Measurements from ENCODE around the gene CXADR.

DNA sequence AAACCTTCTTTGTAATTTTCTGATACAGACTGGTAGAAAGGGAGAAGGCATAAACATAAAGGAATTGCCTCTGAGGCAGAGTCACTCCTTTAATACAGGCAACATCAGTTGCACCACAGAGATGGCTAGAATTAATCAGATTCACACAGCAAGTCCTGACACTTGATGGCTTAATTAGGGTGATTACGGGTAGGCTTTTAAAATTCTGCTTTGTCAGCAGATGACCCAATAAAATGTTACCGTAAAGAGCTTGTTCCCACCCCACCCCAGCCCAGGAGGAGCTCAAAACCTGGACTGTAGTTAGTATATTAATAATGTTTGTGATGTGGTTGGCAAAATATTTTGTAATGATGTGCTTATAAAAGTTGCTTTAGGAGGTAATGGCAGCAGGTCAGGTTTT, 109.2 kb downstream of the CXADR start:
- no peak for TF ChIP-seq POLR2AphosphoS5 (IDR thresholded peaks at IDR 0.05; ENCODE audit: low read depth, low read length)
- TF ChIP-seq, protein P1, sequence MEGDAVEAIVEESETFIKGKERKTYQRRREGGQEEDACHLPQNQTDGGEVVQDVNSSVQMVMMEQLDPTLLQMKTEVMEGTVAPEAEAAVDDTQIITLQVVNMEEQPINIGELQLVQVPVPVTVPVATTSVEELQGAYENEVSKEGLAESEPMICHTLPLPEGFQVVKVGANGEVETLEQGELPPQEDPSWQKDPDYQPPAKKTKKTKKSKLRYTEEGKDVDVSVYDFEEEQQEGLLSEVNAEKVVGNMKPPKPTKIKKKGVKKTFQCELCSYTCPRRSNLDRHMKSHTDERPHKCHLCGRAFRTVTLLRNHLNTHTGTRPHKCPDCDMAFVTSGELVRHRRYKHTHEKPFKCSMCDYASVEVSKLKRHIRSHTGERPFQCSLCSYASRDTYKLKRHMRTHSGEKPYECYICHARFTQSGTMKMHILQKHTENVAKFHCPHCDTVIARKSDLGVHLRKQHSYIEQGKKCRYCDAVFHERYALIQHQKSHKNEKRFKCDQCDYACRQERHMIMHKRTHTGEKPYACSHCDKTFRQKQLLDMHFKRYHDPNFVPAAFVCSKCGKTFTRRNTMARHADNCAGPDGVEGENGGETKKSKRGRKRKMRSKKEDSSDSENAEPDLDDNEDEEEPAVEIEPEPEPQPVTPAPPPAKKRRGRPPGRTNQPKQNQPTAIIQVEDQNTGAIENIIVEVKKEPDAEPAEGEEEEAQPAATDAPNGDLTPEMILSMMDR (IDR thresholded peaks at IDR 0.05), result no peak
- TF ChIP-seq, protein P2, sequence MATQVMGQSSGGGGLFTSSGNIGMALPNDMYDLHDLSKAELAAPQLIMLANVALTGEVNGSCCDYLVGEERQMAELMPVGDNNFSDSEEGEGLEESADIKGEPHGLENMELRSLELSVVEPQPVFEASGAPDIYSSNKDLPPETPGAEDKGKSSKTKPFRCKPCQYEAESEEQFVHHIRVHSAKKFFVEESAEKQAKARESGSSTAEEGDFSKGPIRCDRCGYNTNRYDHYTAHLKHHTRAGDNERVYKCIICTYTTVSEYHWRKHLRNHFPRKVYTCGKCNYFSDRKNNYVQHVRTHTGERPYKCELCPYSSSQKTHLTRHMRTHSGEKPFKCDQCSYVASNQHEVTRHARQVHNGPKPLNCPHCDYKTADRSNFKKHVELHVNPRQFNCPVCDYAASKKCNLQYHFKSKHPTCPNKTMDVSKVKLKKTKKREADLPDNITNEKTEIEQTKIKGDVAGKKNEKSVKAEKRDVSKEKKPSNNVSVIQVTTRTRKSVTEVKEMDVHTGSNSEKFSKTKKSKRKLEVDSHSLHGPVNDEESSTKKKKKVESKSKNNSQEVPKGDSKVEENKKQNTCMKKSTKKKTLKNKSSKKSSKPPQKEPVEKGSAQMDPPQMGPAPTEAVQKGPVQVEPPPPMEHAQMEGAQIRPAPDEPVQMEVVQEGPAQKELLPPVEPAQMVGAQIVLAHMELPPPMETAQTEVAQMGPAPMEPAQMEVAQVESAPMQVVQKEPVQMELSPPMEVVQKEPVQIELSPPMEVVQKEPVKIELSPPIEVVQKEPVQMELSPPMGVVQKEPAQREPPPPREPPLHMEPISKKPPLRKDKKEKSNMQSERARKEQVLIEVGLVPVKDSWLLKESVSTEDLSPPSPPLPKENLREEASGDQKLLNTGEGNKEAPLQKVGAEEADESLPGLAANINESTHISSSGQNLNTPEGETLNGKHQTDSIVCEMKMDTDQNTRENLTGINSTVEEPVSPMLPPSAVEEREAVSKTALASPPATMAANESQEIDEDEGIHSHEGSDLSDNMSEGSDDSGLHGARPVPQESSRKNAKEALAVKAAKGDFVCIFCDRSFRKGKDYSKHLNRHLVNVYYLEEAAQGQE (IDR thresholded peaks at IDR 0.05; ENCODE audit: insufficient read depth in 1 of 2, low read depth in 2 of 2, low read length in 1 of 2), result no peak
